NCI-H128 (cell line): ENCODE measurements around the gene AOC3.
"Not testable (repeated sequence)": the region's sequence is repeated elsewhere in the genome, so short reads cannot be mapped to it uniquely, and the experiment has no call there.

Experiments
- DNase-seq: peaks from one replicate; lab custom pipeline; 2025; ENCODE audit not compliant: unreplicated experiment; lab: John Stamatoyannopoulos, UW

Gene AOC3

DNA sequence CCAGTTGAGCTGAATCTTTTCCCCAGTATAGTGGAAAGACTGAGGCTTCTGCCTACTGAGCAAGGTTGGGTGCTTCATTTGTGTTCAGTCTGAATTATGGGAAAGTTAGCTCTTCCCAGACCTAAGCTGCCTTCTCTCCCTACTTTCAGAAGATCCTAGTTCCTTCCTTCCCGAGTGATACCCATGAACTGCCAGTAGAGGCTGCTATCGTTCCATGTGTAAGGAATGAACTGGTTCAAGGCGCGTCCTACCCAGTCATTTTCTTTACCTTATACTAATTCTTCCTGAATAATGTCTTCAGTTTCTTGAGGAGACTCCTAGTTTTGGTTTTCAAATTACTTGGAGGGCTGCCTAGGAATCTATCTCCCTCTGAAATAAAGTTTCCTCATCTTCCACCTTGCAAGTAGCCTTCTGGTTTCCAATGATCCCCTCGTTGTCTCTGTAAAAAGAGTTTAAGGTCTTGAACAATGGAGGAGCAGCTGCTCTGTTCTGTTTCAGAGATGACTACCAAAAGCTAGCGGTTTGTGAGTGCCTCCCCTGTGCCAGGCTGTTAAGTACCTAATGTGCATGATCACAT is 7.6 kb upstream of the AOC3 start:
- DNase-seq = no peak

DNA sequence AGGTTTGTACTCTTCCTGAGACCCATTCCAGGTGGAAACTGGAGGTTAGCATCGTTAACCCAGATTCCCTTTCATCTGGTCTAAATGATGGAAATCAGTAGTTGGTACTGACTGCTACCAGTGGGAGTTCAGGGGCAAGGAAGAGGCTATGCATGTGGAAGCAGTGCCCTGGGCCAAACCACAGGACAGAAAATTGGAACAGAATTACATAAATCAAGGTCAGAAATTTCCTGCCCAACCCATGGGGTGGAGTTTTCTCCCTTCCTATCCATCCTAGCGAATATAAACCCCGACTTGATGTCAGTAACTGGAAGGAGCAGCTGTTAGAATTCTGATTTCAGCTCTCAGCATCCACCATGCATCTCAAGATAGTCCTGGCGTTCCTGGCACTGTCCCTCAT is 6.7 kb upstream of the AOC3 start, which contains the start of gene AOC2:
Gene AOC2 (plus strand): TSS at position 310 of the 400 bp plus-strand sequence. CDS start 47 bp downstream, at position 357.
- DNase-seq = no peak

DNA sequence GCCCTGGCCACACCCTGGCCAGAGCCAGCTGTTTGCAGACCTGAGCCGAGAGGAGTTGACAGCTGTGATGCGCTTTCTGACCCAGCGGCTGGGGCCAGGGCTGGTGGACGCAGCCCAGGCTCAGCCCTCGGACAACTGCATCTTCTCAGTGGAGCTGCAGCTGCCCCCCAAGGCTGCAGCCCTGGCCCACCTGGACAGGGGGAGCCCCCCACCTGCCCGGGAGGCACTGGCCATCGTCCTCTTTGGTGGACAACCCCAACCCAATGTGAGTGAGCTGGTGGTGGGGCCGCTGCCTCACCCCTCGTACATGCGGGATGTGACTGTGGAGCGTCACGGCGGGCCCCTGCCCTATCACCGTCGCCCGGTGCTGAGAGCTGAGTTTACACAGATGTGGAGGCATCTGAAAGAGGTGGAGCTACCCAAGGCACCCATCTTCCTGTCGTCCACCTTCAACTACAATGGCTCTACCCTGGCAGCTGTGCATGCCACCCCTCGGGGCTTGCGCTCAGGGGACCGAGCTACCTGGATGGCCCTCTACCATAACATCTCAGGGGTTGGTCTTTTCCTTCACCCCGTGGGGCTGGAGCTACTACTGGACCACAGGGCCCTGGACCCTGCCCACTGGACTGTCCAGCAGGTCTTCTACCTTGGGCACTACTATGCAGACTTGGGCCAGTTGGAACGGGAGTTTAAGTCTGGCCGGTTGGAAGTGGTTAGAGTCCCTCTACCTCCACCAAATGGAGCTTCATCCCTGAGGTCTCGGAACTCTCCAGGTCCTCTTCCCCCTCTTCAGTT is 6.0 kb upstream of the AOC3 start:
- DNase-seq = no peak

GRCh38 chr17:42845556-42845917 is 5.5 kb upstream of the AOC3 start:
- DNase-seq = no peak

- no peak for DNase-seq
Observed at GRCh38 chr17:42845918-42846593, 4.9 kb upstream of the AOC3 start.

DNA sequence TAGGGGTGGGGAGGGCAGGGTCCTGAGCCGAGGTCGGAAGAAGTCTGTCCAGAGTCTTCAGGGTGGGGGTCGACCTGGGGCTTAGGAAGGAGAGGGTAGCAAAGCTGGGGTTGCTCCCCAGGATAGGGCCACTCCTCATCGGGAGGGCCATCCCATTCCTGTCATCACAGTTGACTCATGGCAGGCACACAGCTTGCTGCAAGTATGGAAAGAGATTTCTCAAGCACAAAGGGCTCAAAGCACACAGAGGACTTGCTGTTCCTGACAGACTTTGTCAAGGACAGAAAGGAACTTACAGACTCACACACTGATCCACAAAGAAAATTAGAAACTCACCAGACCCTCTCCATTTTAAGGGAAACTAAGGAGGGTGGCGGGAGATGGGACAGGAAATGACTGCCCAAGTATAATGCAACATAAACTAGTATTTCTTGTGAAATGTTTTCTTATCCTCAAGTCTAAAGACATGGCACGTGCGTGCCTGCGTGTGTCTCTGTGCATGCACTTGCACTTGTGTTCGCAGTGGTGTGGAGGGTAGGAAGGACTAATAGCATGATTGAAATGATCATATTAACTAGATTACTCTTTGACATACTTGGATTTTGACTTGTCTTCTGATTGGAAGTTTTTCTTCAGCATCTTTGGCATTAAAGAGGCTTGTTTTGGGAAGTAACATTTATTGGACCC is 4.3 kb upstream of the AOC3 start:
- DNase-seq = no peak

- DNase-seq = no peak
Observed at GRCh38 chr17:42848093-42848492, 2.9 kb upstream of the AOC3 start.

GRCh38 chr17:42849031-42849430 is 2.0 kb upstream of the AOC3 start:
- no peak for DNase-seq

GRCh38 chr17:42849451-42850181 is 1.4 kb upstream of the AOC3 start:
- DNase-seq = no peak

DNA sequence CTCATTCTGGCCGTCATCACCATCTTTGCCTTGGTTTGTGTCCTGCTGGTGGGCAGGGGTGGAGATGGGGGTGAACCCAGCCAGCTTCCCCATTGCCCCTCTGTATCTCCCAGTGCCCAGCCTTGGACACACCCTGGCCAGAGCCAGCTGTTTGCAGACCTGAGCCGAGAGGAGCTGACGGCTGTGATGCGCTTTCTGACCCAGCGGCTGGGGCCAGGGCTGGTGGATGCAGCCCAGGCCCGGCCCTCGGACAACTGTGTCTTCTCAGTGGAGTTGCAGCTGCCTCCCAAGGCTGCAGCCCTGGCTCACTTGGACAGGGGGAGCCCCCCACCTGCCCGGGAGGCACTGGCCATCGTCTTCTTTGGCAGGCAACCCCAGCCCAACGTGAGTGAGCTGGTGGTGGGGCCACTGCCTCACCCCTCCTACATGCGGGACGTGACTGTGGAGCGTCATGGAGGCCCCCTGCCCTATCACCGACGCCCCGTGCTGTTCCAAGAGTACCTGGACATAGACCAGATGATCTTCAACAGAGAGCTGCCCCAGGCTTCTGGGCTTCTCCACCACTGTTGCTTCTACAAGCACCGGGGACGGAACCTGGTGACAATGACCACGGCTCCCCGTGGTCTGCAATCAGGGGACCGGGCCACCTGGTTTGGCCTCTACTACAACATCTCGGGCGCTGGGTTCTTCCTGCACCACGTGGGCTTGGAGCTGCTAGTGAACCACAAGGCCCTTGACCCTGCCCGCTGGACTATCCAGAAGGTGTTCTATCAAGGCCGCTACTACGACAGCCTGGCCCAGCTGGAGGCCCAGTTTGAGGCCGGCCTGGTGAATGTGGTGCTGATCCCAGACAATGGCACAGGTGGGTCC is 607 bp downstream of the AOC3 start:
- not testable (repeated sequence) for DNase-seq

GRCh38 chr17:42852351-42852750 is 1.4 kb downstream of the AOC3 start:
- no peak for DNase-seq

GRCh38 chr17:42853004-42853403 is 2.0 kb downstream of the AOC3 start:
- no peak for DNase-seq

- no peak for DNase-seq
Observed at GRCh38 chr17:42853597-42853967, 2.6 kb downstream of the AOC3 start.

GRCh38 chr17:42853968-42854790 is 3.2 kb downstream of the AOC3 start:
- DNase-seq = no peak

- DNase-seq = no peak
Observed at GRCh38 chr17:42855048-42855596, 4.1 kb downstream of the AOC3 start.

GRCh38 chr17:42856093-42856492 is 5.1 kb downstream of the AOC3 start:
- DNase-seq = not testable (repeated sequence)

GRCh38 chr17:42856516-42856915 is 5.5 kb downstream of the AOC3 start:
- not testable (repeated sequence) for DNase-seq

- DNase-seq = no peak
Observed at GRCh38 chr17:42857389-42857788, 6.4 kb downstream of the AOC3 start.

DNA sequence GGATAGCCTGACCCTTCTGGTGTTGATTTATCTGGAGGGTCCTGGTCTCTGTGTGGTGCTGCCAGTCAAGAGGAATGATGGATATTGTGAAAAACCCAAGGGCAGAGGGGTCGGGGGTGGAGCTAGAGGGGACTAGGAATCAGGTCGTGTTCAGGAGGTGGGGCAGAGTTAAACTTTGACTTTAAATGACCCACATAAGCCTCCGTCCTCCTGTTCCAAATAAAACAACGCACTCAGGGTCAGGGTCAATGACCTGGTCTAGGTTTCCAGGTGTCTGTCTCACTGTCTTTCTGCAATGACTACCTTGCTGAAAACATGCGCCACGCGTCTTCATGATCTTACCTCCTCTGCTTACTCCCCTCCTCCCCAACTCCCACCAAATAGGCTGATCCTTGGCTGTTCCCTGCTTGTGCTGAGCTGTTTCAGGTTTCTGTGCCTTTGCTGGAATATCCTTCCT is 14.7 kb downstream of the AOC3 start:
- DNase-seq = no peak
